ENCODE data around the gene SSUH2.

SSUH2 gene

GRCh38 chr3:8578282-8578681 lies 66.3 kb downstream of the SSUH2 start:
- DNase-seq = no peak

GRCh38 chr3:8576841-8577571 lies 67.6 kb downstream of the SSUH2 start:
- DNase-seq = no peak

- DNase-seq = no peak
Measured at GRCh38 chr3:8576436-8576835, 68.2 kb downstream of the SSUH2 start.

GRCh38 chr3:8575364-8576104 lies 69.1 kb downstream of the SSUH2 start:
- DNase-seq = no peak

- no peak for DNase-seq
Measured at GRCh38 chr3:8574670-8575322, 69.8 kb downstream of the SSUH2 start.

- DNase-seq = no peak
Measured at GRCh38 chr3:8574040-8574669, 70.4 kb downstream of the SSUH2 start.

- DNase-seq = no peak
Measured at GRCh38 chr3:8573342-8573926, 71.2 kb downstream of the SSUH2 start.

- DNase-seq = no peak
Measured at GRCh38 chr3:8571256-8571655, 73.3 kb downstream of the SSUH2 start.

Measured in NCI-H226 (cell line).